PC-3 (cell line): ENCODE measurements around the gene ABHD14A. TPM values are rescaled to one million over a fixed set of nuclear protein-coding genes. Genes with fewer than 3 reads are reported as not detected.
A peak's percentile ranks its signal among the peaks of the same experiment; 100 is the strongest.

Experiments
- ATAC-seq: fragments of 200-7000 bp; cut with Tn5 transposase; 2 replicates; pipeline ENCODE4 v1.9.1; 2020; ENCODE audit warnings: mild to moderate bottlenecking, moderate library complexity
- BruUV-seq: library from RNA; stranded (reverse); fragments of 400-500 nt; replicated peaks from 2 replicates; lab custom pipeline; 2021; lab: Mats Ljungman, UMichigan
- CTCF ChIA-PET: fragments of 300-600 bp; sonication (Branson Sonifier 250); formaldehyde crosslinking; loops from one replicate; lab custom pipeline; 2022; ENCODE audit warnings: antibody characterized with exemption; lab: Charles Lee
- POLR2A ChIA-PET: fragments of 300-600 bp; sonication (Branson Sonifier 250); formaldehyde crosslinking; loops from one replicate; lab custom pipeline; 2022; ENCODE audit warnings: antibody characterized with exemption; ENCODE audit not compliant: unreplicated experiment; lab: Charles Lee
- DNase-seq: peaks from one replicate; pipeline ENCODE4 v3.0.0-alpha.2; 2015
- H2AFZ ChIP-seq: fragments of 300-600 bp; sonication (generic); 2 replicates; pipeline ENCODE4 v1.6.0; 2016; ENCODE audit warnings: antibody characterized with exemption, low read length
- H3F3A ChIP-seq: fragments of 300-600 bp; sonication (generic); one replicate; pipeline ENCODE4 v1.6.0; 2017; ENCODE audit warnings: antibody characterized with exemption, low read length, control low read depth, mild to moderate bottlenecking; ENCODE audit not compliant: unreplicated experiment
- H3K27ac ChIP-seq: fragments of 300-600 bp; sonication (generic); 2 replicates; pipeline ENCODE4 v1.5.1; 2016; ENCODE audit warnings: mild to moderate bottlenecking, low read length
- H3K27me3 ChIP-seq: fragments of 300-600 bp; sonication (generic); 2 replicates; pipeline ENCODE4 v1.6.1; 2016; ENCODE audit warnings: low read length, mixed read lengths
- H3K36me3 ChIP-seq: fragments of 300-600 bp; sonication (generic); 2 replicates; pipeline ENCODE4 v1.6.1; 2016; ENCODE audit warnings: low read depth, mixed run types, low read length, mixed read lengths
- H3K4me1 ChIP-seq: fragments of 300-600 bp; sonication (generic); 2 replicates; pipeline ENCODE4 v1.5.1; 2016; ENCODE audit warnings: low read length; ENCODE audit not compliant: insufficient read depth
- H3K4me2 ChIP-seq: fragments of 300-600 bp; sonication (generic); 2 replicates; pipeline ENCODE4 v1.6.0; 2016; ENCODE audit warnings: low read length
- H3K4me3 ChIP-seq: fragments of 300-600 bp; sonication (generic); 2 replicates; pipeline ENCODE4 v1.5.1; 2016; ENCODE audit warnings: mild to moderate bottlenecking, low read length, mixed read lengths
- H3K79me2 ChIP-seq: fragments of 300-600 bp; sonication (generic); 2 replicates; pipeline ENCODE4 v1.6.1; 2017; ENCODE audit warnings: low read length, mixed read lengths
- H3K9ac ChIP-seq: fragments of 300-600 bp; sonication (generic); 2 replicates; pipeline ENCODE4 v1.6.0; 2016; ENCODE audit warnings: mild to moderate bottlenecking, low read length
- H3K9me2 ChIP-seq: fragments of 300-600 bp; sonication (generic); replicated peaks from 2 replicates; pipeline ENCODE4 v1.6.1; 2016; ENCODE audit warnings: mixed run types, low read length, mixed read lengths
- H3K9me3 ChIP-seq: fragments of 300-600 bp; sonication (generic); 2 replicates; pipeline ENCODE4 v1.6.1; 2016; ENCODE audit warnings: low read length, mixed read lengths
- H4K20me1 ChIP-seq: fragments of 300-600 bp; sonication (generic); 2 replicates; pipeline ENCODE4 v1.6.1; 2016; ENCODE audit warnings: low read length, mixed read lengths
- CTCF ChIP-seq: fragments of 300-600 bp; sonication (generic); conservative IDR thresholded peaks from 2 replicates; pipeline ENCODE4 v1.5.1; 2017; ENCODE audit warnings: antibody characterized with exemption, low read depth, mild to moderate bottlenecking, low read length
- EZH2 ChIP-seq: fragments of 300-600 bp; sonication (generic); IDR thresholded peaks from one replicate; pipeline ENCODE4 v1.6.1; 2017; ENCODE audit warnings: antibody characterized with exemption, mild to moderate bottlenecking, low read length; ENCODE audit not compliant: unreplicated experiment
- EZH2phosphoT487 ChIP-seq: fragments of 300-600 bp; sonication (generic); IDR thresholded peaks from 2 replicates; pipeline ENCODE4 v1.6.1; 2018; ENCODE audit warnings: mild to moderate bottlenecking, antibody characterized with exemption, low read length, borderline replicate concordance
- intact Hi-C: fragments of 100-400 bp; cut with micrococcal nuclease; formaldehyde crosslinking; loops from 2 replicates; pipeline ENCODE4 v1.9.0; 2023
- total RNA-seq: library from RNA; depleted of rRNA; stranded (reverse); fragments of >200 nt; gene quantifications from 2 replicates; pipeline ENCODE4 v1.2.3, GENCODE V29; 2014

The ABHD14A gene
- total RNA-seq, 1 experiment from 2014 or later: 23.4 TPM

- H3K4me1 ChIP-seq: peaks cover 33% of the 10 kb centered on the region
- no peaks in the 10 kb centered on the region for H3K9me3 ChIP-seq
- H4K20me1 ChIP-seq: no peaks in the 10 kb centered on the region
- BruUV-seq: no TSS peak
- CTCF ChIA-PET: interaction anchor here (1.1 kb wide), 1 partner anchor 29 kb away, joined by 3 read pairs; the partner anchor contains the start of gene RRP9
- H3F3A ChIP-seq: no peaks in the 10 kb centered on the region
- H3K27me3 ChIP-seq: no peaks in the 10 kb centered on the region
- no peaks in the 10 kb centered on the region for H3K9me2 ChIP-seq
- H3K4me2 ChIP-seq: no peak overlapping the region
- intact Hi-C loops: no loop called here
- ATAC-seq (no peak), DNase-seq (no peak)
- H3K4me3 ChIP-seq: no peak overlapping the region
- H3K79me2 ChIP-seq: peaks cover 36% of the 10 kb centered on the region
- H3K9ac ChIP-seq: no peak overlapping the region
- H2AFZ ChIP-seq: no peak overlapping the region
- POLR2A ChIA-PET: no interaction called here
- no peak overlapping the region for H3K27ac ChIP-seq
- no peaks in the 10 kb centered on the region for H3K36me3 ChIP-seq
- TF ChIP-seq EZH2phosphoT487 (no peak), EZH2 (no peak), CTCF (no peak)
Observed at GRCh38 chr3:51970606-51971300, 4.1 kb upstream of the ABHD14A start.

GRCh38 chr3:51971350-51971749 lies 3.5 kb upstream of the ABHD14A start:
- no peaks in the 10 kb centered on the region for H3K27me3 ChIP-seq
- no peaks in the 10 kb centered on the region for H3K36me3 ChIP-seq
- no peak overlapping the region for H3K27ac ChIP-seq
- H3K9ac ChIP-seq: no peak overlapping the region
- ATAC-seq: no peak
- TF ChIP-seq CTCF (no peak), EZH2phosphoT487 (no peak), EZH2 (no peak)
- no peak overlapping the region for H2AFZ ChIP-seq
- H3K4me3 ChIP-seq: no peak overlapping the region
- H4K20me1 ChIP-seq: no peaks in the 10 kb centered on the region
- no peak overlapping the region for H3K4me2 ChIP-seq
- no peaks in the 10 kb centered on the region for H3F3A ChIP-seq
- no peaks in the 10 kb centered on the region for H3K9me2 ChIP-seq
- peaks cover 36% of the 10 kb centered on the region for H3K79me2 ChIP-seq
- intact Hi-C loops: no loop called here
- ChIA-PET CTCF (no interaction called here), POLR2A (no interaction called here)
- no peaks in the 10 kb centered on the region for H3K9me3 ChIP-seq
- DNase-seq: no peak
- H3K4me1 ChIP-seq: peaks cover 34% of the 10 kb centered on the region
- BruUV-seq: no TSS peak

GRCh38 chr3:51974277-51974962 lies 444 bp upstream of the ABHD14A start:
- H3K9me3 ChIP-seq: no peaks in the 10 kb centered on the region
- intact Hi-C loops: loop anchor here (1.0 to 2.0 kb wide), 2 partner anchors 24 to 32 kb away; partner anchors contain the start of gene PARP3
- DNase-seq: no peak
- peak overlapping the region; percentile 100 for H3K4me2 ChIP-seq
- H3K9me2 ChIP-seq: no peaks in the 10 kb centered on the region
- H3K27me3 ChIP-seq: no peaks in the 10 kb centered on the region
- peaks cover 23% of the 10 kb centered on the region for H3K4me1 ChIP-seq
- H3K79me2 ChIP-seq: peaks cover 33% of the 10 kb centered on the region
- TF ChIP-seq EZH2 (no peak), CTCF (peak; percentile 7; the same call in 1 of the 2 replicates), EZH2phosphoT487 (no peak)
- ChIA-PET POLR2A (interaction anchor here (0.6 to 1.3 kb wide), 2 partner anchors 8 to 22 kb away, joined by 5 to 10 read pairs; partner anchors contain the start of gene ACY1), CTCF (interaction anchor here (0.8 to 2.5 kb wide), 4 partner anchors 8 to 32 kb away, joined by 3 to 46 read pairs (median 7); partner anchors contain the start of genes ACY1, PARP3, RPL29 and RRP9)
- no peaks in the 10 kb centered on the region for H3K36me3 ChIP-seq
- no peaks in the 10 kb centered on the region for H4K20me1 ChIP-seq
- H3K9ac ChIP-seq: peak overlapping the region; percentile 95
- peak overlapping the region; percentile 32 for H3K27ac ChIP-seq
- peak; percentile 18 for ATAC-seq
- no TSS peak for BruUV-seq
- peak overlapping the region; percentile 99 for H2AFZ ChIP-seq
- H3F3A ChIP-seq: no peaks in the 10 kb centered on the region
- peak overlapping the region; percentile 99 for H3K4me3 ChIP-seq
